Progenitor cell of endocrine pancreas (in vitro differentiated cells): ENCODE results near the gene IL2RG. TPM values are rescaled to one million over a fixed set of nuclear protein-coding genes. Genes with fewer than 3 reads are reported as not detected.
A peak's percentile ranks its signal among the peaks of the same experiment; 100 is the strongest.

ENCODE experiments used
- DNase-seq: peaks from one replicate; pipeline ENCODE4 v3.0.0; 2021; ENCODE audit warnings: low spot score; ENCODE audit not compliant: unreplicated experiment
- H3K27ac Mint-ChIP-seq: 2 replicates; pipeline ENCODE4 v1.8.0; 2021; ENCODE audit warnings: mild to moderate bottlenecking, moderate library complexity, mixed read lengths
- H3K27me3 Mint-ChIP-seq: 2 replicates; pipeline ENCODE4 v1.8.0; 2021; ENCODE audit warnings: mixed read lengths
- H3K36me3 Mint-ChIP-seq: 2 replicates; pipeline ENCODE4 v1.8.0; 2022; ENCODE audit warnings: mixed read lengths; ENCODE audit not compliant: insufficient read depth
- H3K4me1 Mint-ChIP-seq: 2 replicates; pipeline ENCODE4 v1.8.0; 2021; ENCODE audit warnings: low read depth, mixed read lengths
- H3K4me3 Mint-ChIP-seq: 2 replicates; pipeline ENCODE4 v1.8.0; 2021; ENCODE audit warnings: low read depth, mild to moderate bottlenecking, moderate library complexity, mixed read lengths
- H3K9me3 Mint-ChIP-seq: 2 replicates; pipeline ENCODE4 v1.8.0; 2021; ENCODE audit warnings: low read depth, mixed read lengths
- CTCF ChIP-seq: fragments of 200-600 bp; sonication (generic); IDR thresholded peaks from one replicate; pipeline ENCODE4 v1.5.0; 2021; ENCODE audit warnings: antibody characterized with exemption, mild to moderate bottlenecking; ENCODE audit not compliant: unreplicated experiment
- total RNA-seq: library from RNA; stranded (reverse); gene quantifications from 2 replicates; pipeline ENCODE4 v1.2.1, GENCODE V29; 2021

Gene IL2RG
- total RNA-seq, 1 donor from 2014 or later = 0.41 TPM

- no peaks in the 10 kb centered on the region for H3K36me3 Mint-ChIP-seq
- peaks cover 29% of the 10 kb centered on the region for H3K4me1 Mint-ChIP-seq
- peak overlapping the region; percentile 79 for H3K27ac Mint-ChIP-seq
- peaks cover 24% of the 10 kb centered on the region for H3K9me3 Mint-ChIP-seq
- no peak for DNase-seq
- H3K27me3 Mint-ChIP-seq = no peaks in the 10 kb centered on the region
- TF ChIP-seq CTCF = no peak
- no peak overlapping the region for H3K4me3 Mint-ChIP-seq
Measured at GRCh38 chrX:71107762-71108360, 3.5 kb downstream of the IL2RG start.

- H3K27me3 Mint-ChIP-seq = no peaks in the 10 kb centered on the region
- peaks cover 20% of the 10 kb centered on the region for H3K9me3 Mint-ChIP-seq
- no peaks in the 10 kb centered on the region for H3K36me3 Mint-ChIP-seq
- H3K4me1 Mint-ChIP-seq = peaks cover 35% of the 10 kb centered on the region
- H3K4me3 Mint-ChIP-seq = no peak overlapping the region
- no peak for TF ChIP-seq CTCF
- DNase-seq = no peak
- H3K27ac Mint-ChIP-seq = no peak overlapping the region
Measured at GRCh38 chrX:71107245-71107644, 4.1 kb downstream of the IL2RG start.

- H3K27ac Mint-ChIP-seq = no peak within 1 kb of the TSS
- no peak for DNase-seq
- peaks cover 14% of the 10 kb centered on the region for H3K9me3 Mint-ChIP-seq
- TF ChIP-seq CTCF = no peak
- no peaks in the 10 kb centered on the region for H3K27me3 Mint-ChIP-seq
- H3K4me1 Mint-ChIP-seq = peaks cover 35% of the 10 kb centered on the region
- H3K36me3 Mint-ChIP-seq = peaks cover 2% of the 10 kb centered on the region
- no peak within 1 kb of the TSS for H3K4me3 Mint-ChIP-seq
Measured at GRCh38 chrX:71106427-71106826, 5.0 kb downstream of the IL2RG start, which contains the start of gene CXorf65. TSS of gene CXorf65 (minus strand) at chrX:71106740. CDS start at chrX:71106556, 184 bp downstream.

GRCh38 chrX:71105628-71106027, 5.7 kb downstream of the IL2RG start:
- no peaks in the 10 kb centered on the region for H3K27me3 Mint-ChIP-seq
- peaks cover 8% of the 10 kb centered on the region for H3K9me3 Mint-ChIP-seq
- peaks cover 36% of the 10 kb centered on the region for H3K4me1 Mint-ChIP-seq
- H3K4me3 Mint-ChIP-seq = no peak overlapping the region
- DNase-seq = no peak
- no peak for TF ChIP-seq CTCF
- no peak overlapping the region for H3K27ac Mint-ChIP-seq
- H3K36me3 Mint-ChIP-seq = peaks cover 2% of the 10 kb centered on the region

- Mint-ChIP-seq H3K4me3 (peak overlapping the region; percentile 66), H3K9me3 (peaks cover 7% of the 10 kb centered on the region), H3K27me3 (no peaks in the 10 kb centered on the region), H3K36me3 (peaks cover 4% of the 10 kb centered on the region), H3K4me1 (peaks cover 44% of the 10 kb centered on the region), H3K27ac (peak overlapping the region; percentile 90)
- TF ChIP-seq CTCF = no peak
- DNase-seq = no peak
Measured at GRCh38 chrX:71103110-71103983, 8.0 kb downstream of the IL2RG start.
